HCT116 (cell line): ENCODE results near the gene C1orf159. TPM values are rescaled to one million over a fixed set of nuclear protein-coding genes. Genes with fewer than 3 reads are reported as not detected.

Experiments
- ATAC-seq: fragments of 200-7000 bp; cut with Tn5 transposase; 2 replicates; pipeline ENCODE4 v1.9.1; 2020; ENCODE audit warnings: mild to moderate bottlenecking, moderate library complexity
- BruUV-seq: library from RNA; stranded (reverse); fragments of 400-500 nt; replicated peaks from 2 replicates; lab custom pipeline; 2021; lab: Mats Ljungman, UMichigan
- CTCF ChIA-PET: fragments of 300-600 bp; sonication (Branson Sonifier 250); formaldehyde crosslinking; loops from one replicate; lab custom pipeline; 2021; ENCODE audit warnings: antibody characterized with exemption; lab: Charles Lee
- POLR2A ChIA-PET: fragments of 300-600, 350-600 bp; sonication (Branson Sonifier 250); formaldehyde crosslinking; loops from one replicate; lab custom pipeline; 2021; ENCODE audit warnings: antibody characterized with exemption; lab: Charles Lee
- RAD21 ChIA-PET, 2 experiments: fragments of 300-600 bp; sonication (Branson Sonifier 250); formaldehyde crosslinking; loops; one replicate each; lab custom pipeline; 2023; ENCODE audit warnings: low total read pairs in 2 of 2; ENCODE audit not compliant: uncharacterized antibody in 2 of 2, unreplicated experiment in 2 of 2, low non-redundant PET in 1 of 2; lab: Charles Lee
- DNase-seq: peaks from one replicate; pipeline ENCODE4 v3.0.0-alpha.2; 2010; ENCODE audit warnings: low read depth, low spot score
- H2AFZ ChIP-seq: fragments of 200-600 bp; shearing (Covaris generic), sonication (generic); 2 replicates; pipeline ENCODE4 v1.6.1; 2017; ENCODE audit warnings: low read depth, mixed run types, mixed read lengths, antibody characterized with exemption, low read length; ENCODE audit not compliant: poor library complexity, severe bottlenecking
- H3K27ac ChIP-seq: 2 replicates; pipeline ENCODE4 v1.5.1; 2012; ENCODE audit warnings: low read depth, low read length
- H3K27me3 ChIP-seq: fragments of 200-600 bp; sonication (generic); 2 replicates; pipeline ENCODE4 v1.6.1; 2016; ENCODE audit warnings: mixed run types, low read length, mixed read lengths; ENCODE audit not compliant: insufficient read depth
- H3K36me3 ChIP-seq, 2 experiments: fragments of 200-500 bp in 1 of 2; fragments of 200-600 bp in 1 of 2; sonication (Bioruptor generic) in 1 of 2; sonication (generic) in 1 of 2; 2 replicates each; pipeline versions ENCODE4 v1.5.1 to v1.6.1; 2014 to 2016; ENCODE audit warnings: low read length in 2 of 2, inconsistent platforms in 1 of 2, mixed read lengths in 1 of 2, mixed run types in 1 of 2; ENCODE audit not compliant: insufficient read depth in 2 of 2, control insufficient read depth in 1 of 2
- H3K4me1 ChIP-seq, 2 experiments: fragments of 200-600 bp in 1 of 2; sonication (generic) in 1 of 2; 2 replicates each; pipeline versions ENCODE4 v1.5.1 to v1.6.1; 2012 to 2017; ENCODE audit warnings: low read length in 2 of 2, inconsistent platforms in 1 of 2, mild to moderate bottlenecking in 1 of 2, mixed read lengths in 1 of 2, mixed run types in 1 of 2, moderate library complexity in 1 of 2; ENCODE audit not compliant: insufficient read depth in 2 of 2, control insufficient read depth in 1 of 2
- H3K4me2 ChIP-seq: fragments of 200-600 bp; sonication (generic); 2 replicates; pipeline ENCODE4 v1.6.1; 2017; ENCODE audit warnings: mixed run types, low read length, mixed read lengths
- H3K4me3 ChIP-seq, 2 experiments: fragments of 200-600 bp in 1 of 2; sonication (generic) in 1 of 2; replicated peaks in 1 of 2; 2 replicates each; pipeline ENCODE4 v1.5.1; 2011 to 2016; ENCODE audit warnings: low read length in 2 of 2, control low read depth in 1 of 2, low read depth in 1 of 2, mild to moderate bottlenecking in 1 of 2, mixed read lengths in 1 of 2, mixed run types in 1 of 2
- H3K79me2 ChIP-seq: fragments of 200-600 bp; sonication (generic); 2 replicates; pipeline ENCODE4 v1.6.1; 2017; ENCODE audit warnings: mild to moderate bottlenecking, mixed run types, low read length, moderate library complexity, mixed read lengths; ENCODE audit not compliant: insufficient read depth
- H3K9ac ChIP-seq: fragments of 200-600 bp; sonication (generic); 2 replicates; pipeline ENCODE4 v1.6.1; 2016; ENCODE audit warnings: low read length, mixed read lengths
- H3K9me2 ChIP-seq: fragments of 200-600 bp; sonication (generic), shearing (Covaris generic); 2 replicates; pipeline ENCODE4 v1.6.1; 2017; ENCODE audit warnings: mixed run types, mild to moderate bottlenecking, moderate library complexity; ENCODE audit not compliant: insufficient read depth
- H3K9me3 ChIP-seq, 2 experiments: fragments of 200-500 bp in 1 of 2; fragments of 200-600 bp in 1 of 2; sonication (Bioruptor generic) in 1 of 2; sonication (generic) in 1 of 2; 2 replicates each; pipeline ENCODE4 v1.6.1; 2014 to 2017; ENCODE audit warnings: low read length in 2 of 2, mixed read lengths in 2 of 2, inconsistent platforms in 1 of 2, low read depth in 1 of 2, mild to moderate bottlenecking in 1 of 2, mixed run types in 1 of 2, moderate library complexity in 1 of 2; ENCODE audit not compliant: control insufficient read depth in 1 of 2, insufficient read depth in 1 of 2
- H4K20me1 ChIP-seq: fragments of 200-600 bp; sonication (generic), shearing (Covaris generic); 2 replicates; pipeline ENCODE4 v1.6.1; 2017; ENCODE audit warnings: mixed run types, mild to moderate bottlenecking, moderate library complexity; ENCODE audit not compliant: insufficient read depth
- EGR1 ChIP-seq: IDR thresholded peaks from 2 replicates; pipeline ENCODE4 v1.6.1; 2012; ENCODE audit warnings: low read depth
- POLR2A ChIP-seq: IDR thresholded peaks from 2 replicates; pipeline ENCODE4 v1.7.0; 2011; ENCODE audit warnings: borderline replicate concordance; ENCODE audit not compliant: insufficient read depth, insufficient read length; ENCODE audit errors: extremely low read depth
- POLR2AphosphoS5 ChIP-seq: IDR thresholded peaks from 2 replicates; pipeline ENCODE4 v1.6.1; 2011; ENCODE audit warnings: mild to moderate bottlenecking, low read depth, low read length, moderate library complexity
- ZFX ChIP-seq: fragments of 450-650 bp; IDR thresholded peaks from 2 replicates; pipeline ENCODE4 v1.6.1; 2017
- intact Hi-C: fragments of 100-400 bp; cut with micrococcal nuclease; formaldehyde crosslinking; loops from 2 replicates; pipeline ENCODE4 v1.10.0; 2022
- total RNA-seq: library from RNA; stranded (reverse); gene quantifications from one replicate; pipeline ENCODE4 v1.2.1, GENCODE V29; 2021; ENCODE audit not compliant: unreplicated experiment
- TF ChIP-seq, protein P1 (sequence below): IDR thresholded peaks from 2 replicates; pipeline ENCODE4 v1.6.1; 2012; ENCODE audit warnings: low read depth

Gene C1orf159
- total RNA-seq, 1 experiment from 2014 or later = 22.7 TPM

GRCh38 chr1:1043411-1043810 lies 72.5 kb downstream of the C1orf159 start (continued):
- TF ChIP-seq, protein P1, sequence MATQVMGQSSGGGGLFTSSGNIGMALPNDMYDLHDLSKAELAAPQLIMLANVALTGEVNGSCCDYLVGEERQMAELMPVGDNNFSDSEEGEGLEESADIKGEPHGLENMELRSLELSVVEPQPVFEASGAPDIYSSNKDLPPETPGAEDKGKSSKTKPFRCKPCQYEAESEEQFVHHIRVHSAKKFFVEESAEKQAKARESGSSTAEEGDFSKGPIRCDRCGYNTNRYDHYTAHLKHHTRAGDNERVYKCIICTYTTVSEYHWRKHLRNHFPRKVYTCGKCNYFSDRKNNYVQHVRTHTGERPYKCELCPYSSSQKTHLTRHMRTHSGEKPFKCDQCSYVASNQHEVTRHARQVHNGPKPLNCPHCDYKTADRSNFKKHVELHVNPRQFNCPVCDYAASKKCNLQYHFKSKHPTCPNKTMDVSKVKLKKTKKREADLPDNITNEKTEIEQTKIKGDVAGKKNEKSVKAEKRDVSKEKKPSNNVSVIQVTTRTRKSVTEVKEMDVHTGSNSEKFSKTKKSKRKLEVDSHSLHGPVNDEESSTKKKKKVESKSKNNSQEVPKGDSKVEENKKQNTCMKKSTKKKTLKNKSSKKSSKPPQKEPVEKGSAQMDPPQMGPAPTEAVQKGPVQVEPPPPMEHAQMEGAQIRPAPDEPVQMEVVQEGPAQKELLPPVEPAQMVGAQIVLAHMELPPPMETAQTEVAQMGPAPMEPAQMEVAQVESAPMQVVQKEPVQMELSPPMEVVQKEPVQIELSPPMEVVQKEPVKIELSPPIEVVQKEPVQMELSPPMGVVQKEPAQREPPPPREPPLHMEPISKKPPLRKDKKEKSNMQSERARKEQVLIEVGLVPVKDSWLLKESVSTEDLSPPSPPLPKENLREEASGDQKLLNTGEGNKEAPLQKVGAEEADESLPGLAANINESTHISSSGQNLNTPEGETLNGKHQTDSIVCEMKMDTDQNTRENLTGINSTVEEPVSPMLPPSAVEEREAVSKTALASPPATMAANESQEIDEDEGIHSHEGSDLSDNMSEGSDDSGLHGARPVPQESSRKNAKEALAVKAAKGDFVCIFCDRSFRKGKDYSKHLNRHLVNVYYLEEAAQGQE = no peak
- TF ChIP-seq EGR1 = no peak
- TF ChIP-seq POLR2AphosphoS5 = no peak
- no peak for TF ChIP-seq POLR2A
- TF ChIP-seq, all 23 proteins: peak for 0

DNA sequence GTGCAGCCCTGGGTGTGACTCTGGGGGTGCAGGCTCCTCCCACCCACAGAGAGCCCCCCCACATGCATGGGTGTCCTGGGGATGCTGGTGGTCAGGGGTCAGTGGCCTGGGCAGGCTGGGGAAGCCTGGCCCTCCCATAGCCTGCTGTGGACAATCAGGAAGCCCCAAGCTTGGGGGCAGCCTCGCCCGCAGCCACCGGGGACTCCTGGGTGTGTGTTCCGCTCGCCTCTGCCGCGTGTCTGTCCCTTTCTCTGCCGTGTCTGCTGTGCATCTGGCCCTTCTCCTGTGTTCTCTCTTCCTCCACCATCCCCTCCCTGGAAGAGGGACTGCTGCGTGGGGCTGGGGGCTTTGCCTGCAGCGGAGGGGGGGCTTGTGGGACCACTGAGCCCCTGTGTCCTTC lies 73.1 kb downstream of the C1orf159 start:
- POLR2A ChIA-PET = no interaction called here
- DNase-seq (no peak), ATAC-seq (no peak)
- Histone ChIP-seq H3K9me3 (no peaks in the 10 kb centered on the region), H4K20me1 (no peaks in the 10 kb centered on the region), H3K27ac (no peak overlapping the region), H3K27me3 (no peaks in the 10 kb centered on the region), H3K4me2 (no peak overlapping the region), H3K9me2 (no peaks in the 10 kb centered on the region), H3K79me2 (peaks cover 32% of the 10 kb centered on the region; the same call in 1 of the 2 replicates), H3K9ac (no peak overlapping the region), H3K4me3 (no peak overlapping the region), H3K36me3 (peaks cover 19 to 37% of the 10 kb centered on the region in 2 experiments; a peak in 3 of 4 replicates), H3K4me1 (peaks cover 7 to 18% of the 10 kb centered on the region in 2 experiments; a peak in 3 of 4 replicates), H2AFZ (no peak overlapping the region)
- CTCF ChIA-PET = no interaction called here
- RAD21 ChIA-PET = no interaction called here
- BruUV-seq = no TSS peak
- intact Hi-C loops = no loop called here
- no peak for TF ChIP-seq ZFX
